ENCODE results near the gene HTT. TPM values are rescaled to one million over a fixed set of nuclear protein-coding genes. Genes with fewer than 3 reads are reported as not detected.

The HTT gene
- polyA plus RNA-seq, 3 donors: 1.8 to 27.1 (median 3.0) TPM

- peak overlapping the region in 4 of 7 donors; percentile 3 to 62 (median 33) for H3K27ac Mint-ChIP-seq
- TF ChIP-seq CTCF (IDR thresholded peaks at IDR 0.05): no peak
- peaks cover 64 to 72% of the 10 kb centered on the region in 2 donors for H3K36me3 Mint-ChIP-seq
Measured at GRCh38 chr4:3228881-3229280, 154.4 kb downstream of the HTT start.

GRCh38 chr4:3229328-3229727, 154.8 kb downstream of the HTT start:
- TF ChIP-seq CTCF (IDR thresholded peaks at IDR 0.05): no peak
- no peak for DNase-seq
- Mint-ChIP-seq H3K27ac (peak overlapping the region in 3 of 7 donors; percentile 25 to 62 (median 56)), H3K27me3 (ENCODE audit: low read depth in 3 of 3) (peaks cover 0 to 2% (median 0%) of the 10 kb centered on the region in 3 donors), H3K36me3 (peaks cover 65 to 75% of the 10 kb centered on the region in 2 donors), H3K9me3 (peaks cover 0 to 4% (median 0%) of the 10 kb centered on the region in 7 donors), H3K4me3 (no peak overlapping the region), H3K4me1 (peaks cover 31% of the 10 kb centered on the region)
- intact Hi-C loops (cut with micrococcal nuclease): loop anchor here in 1 of 2 donors (5.0 kb wide), 2 partner anchors 37 to 63 kb away; partner anchors contain the start of gene RGS12
- WGBS (ENCODE audit: insufficient coverage): 98% methylated on average over 9 of the region's 9 CpGs
- Histone ChIP-seq H3K4me2 (replicated peaks; ENCODE audit: extremely low read depth, low read length, poor library complexity, severe bottlenecking) (no peak overlapping the region), H2AFZ (ENCODE audit: insufficient read depth, low read depth, low read length, poor library complexity, severe bottlenecking) (no peak overlapping the region), H3K27ac (ENCODE audit: low read depth in 1 of 2, low read length in 2 of 2) (peak overlapping the region in 1 of 2 donors; percentile 100), H4K20me1 (ENCODE audit: insufficient read depth, low read length) (no peaks in the 10 kb centered on the region), H3K4me1 (ENCODE audit: control insufficient read depth in 1 of 2, insufficient read depth in 2 of 2, low read length in 2 of 2) (peaks cover 33 to 34% of the 10 kb centered on the region in 2 donors), H3K79me2 (ENCODE audit: insufficient read depth, low read length) (peaks cover 4% of the 10 kb centered on the region), H3K9ac (ENCODE audit: insufficient read depth, low read length, poor library complexity, severe bottlenecking) (no peak overlapping the region), H3K36me3 (replicated peaks in 1 of 2; ENCODE audit: control insufficient read depth in 1 of 2, insufficient read depth in 2 of 2, low read length in 2 of 2) (peaks cover 65% of the 10 kb centered on the region in 2 donors), H3K27me3 (ENCODE audit: control insufficient read depth in 2 of 2, insufficient read depth in 2 of 2, low read length in 2 of 2) (no peaks in the 10 kb centered on the region), H3K9me3 (replicated peaks in 1 of 2; ENCODE audit: control insufficient read depth in 1 of 2, insufficient read depth in 1 of 2, low read length in 2 of 2) (no peaks in the 10 kb centered on the region), H3K4me3 (replicated peaks in 1 of 3; ENCODE audit: low read depth in 2 of 3, low read length in 3 of 3) (no peak overlapping the region)

More at GRCh38 chr4:3228881-3229280, 154.4 kb downstream of the HTT start:
- intact Hi-C loops (cut with micrococcal nuclease): loop anchor here in 1 of 2 donors (5.0 kb wide), 2 partner anchors 37 to 63 kb away; partner anchors contain the start of gene RGS12
- Histone ChIP-seq H3K4me3 (replicated peaks in 1 of 3; ENCODE audit: low read depth in 2 of 3, low read length in 3 of 3) (no peak overlapping the region), H3K4me1 (ENCODE audit: control insufficient read depth in 1 of 2, insufficient read depth in 2 of 2, low read length in 2 of 2) (peaks cover 38% of the 10 kb centered on the region in 2 donors), H3K36me3 (replicated peaks in 1 of 2; ENCODE audit: control insufficient read depth in 1 of 2, insufficient read depth in 2 of 2, low read length in 2 of 2) (peaks cover 60 to 61% of the 10 kb centered on the region in 2 donors), H3K27me3 (ENCODE audit: control insufficient read depth in 2 of 2, insufficient read depth in 2 of 2, low read length in 2 of 2) (no peaks in the 10 kb centered on the region), H3K79me2 (ENCODE audit: insufficient read depth, low read length) (peaks cover 4% of the 10 kb centered on the region), H3K4me2 (replicated peaks; ENCODE audit: extremely low read depth, low read length, poor library complexity, severe bottlenecking) (no peak overlapping the region), H4K20me1 (ENCODE audit: insufficient read depth, low read length) (no peaks in the 10 kb centered on the region), H3K9me3 (replicated peaks in 1 of 2; ENCODE audit: control insufficient read depth in 1 of 2, insufficient read depth in 1 of 2, low read length in 2 of 2) (no peaks in the 10 kb centered on the region), H2AFZ (ENCODE audit: insufficient read depth, low read depth, low read length, poor library complexity, severe bottlenecking) (no peak overlapping the region), H3K9ac (ENCODE audit: insufficient read depth, low read length, poor library complexity, severe bottlenecking) (no peak overlapping the region), H3K27ac (ENCODE audit: low read depth in 1 of 2, low read length in 2 of 2) (peak overlapping the region in 1 of 2 donors; percentile 100)
- WGBS (ENCODE audit: insufficient coverage): 93% methylated on average over 13 of the region's 13 CpGs
- Mint-ChIP-seq H3K27me3 (ENCODE audit: low read depth in 3 of 3) (peaks cover 0 to 2% (median 2%) of the 10 kb centered on the region in 3 donors), H3K4me3 (no peak overlapping the region), H3K4me1 (peaks cover 35% of the 10 kb centered on the region), H3K9me3 (peaks cover 0 to 4% (median 0%) of the 10 kb centered on the region in 7 donors)
- DNase-seq: no peak
